PC-9 (cell line): Measurements from ENCODE around the gene FBXW7. TPM values are rescaled to one million over a fixed set of nuclear protein-coding genes. Genes with fewer than 3 reads are reported as not detected.
A peak's percentile ranks its signal among the peaks of the same experiment; 100 is the strongest.

Experiments used
- BruUV-seq: library from RNA; stranded (reverse); fragments of 400-500 nt; replicated peaks from 2 replicates; lab custom pipeline; 2021; lab: Mats Ljungman, UMichigan
- CTCF ChIA-PET: fragments of 300-600 bp; sonication (Branson Sonifier 250); formaldehyde crosslinking; loops from one replicate; lab custom pipeline; 2022; ENCODE audit warnings: antibody characterized with exemption; lab: Charles Lee
- POLR2A ChIA-PET: fragments of 300-600 bp; sonication (Branson Sonifier 250); formaldehyde crosslinking; loops from one replicate; lab custom pipeline; 2022; ENCODE audit warnings: antibody characterized with exemption; ENCODE audit not compliant: unreplicated experiment; lab: Charles Lee
- DNase-seq, 2 experiments: peaks; one replicate each; pipeline versions ENCODE4 v3.0.0 to v3.0.0-alpha.2; 2015 to 2022; ENCODE audit warnings: mixed read lengths in 1 of 2
- H2AFZ ChIP-seq: fragments of 200-600 bp; sonication (generic); 2 replicates; pipeline ENCODE4 v1.8.1; 2017; ENCODE audit warnings: antibody characterized with exemption
- H3F3A ChIP-seq: fragments of 200-600 bp; sonication (generic); 2 replicates; pipeline ENCODE4 v1.8.1; 2017; ENCODE audit warnings: antibody characterized with exemption, mild to moderate bottlenecking, low read depth; ENCODE audit not compliant: insufficient read depth
- H3K27ac ChIP-seq: fragments of 200-600 bp; sonication (generic); 2 replicates; pipeline ENCODE4 v1.6.1; 2016; ENCODE audit warnings: mixed run types
- H3K27me3 ChIP-seq: fragments of 200-600 bp; sonication (generic); 2 replicates; pipeline ENCODE4 v1.6.1; 2016; ENCODE audit warnings: low read depth, mixed run types; ENCODE audit not compliant: insufficient read depth
- H3K36me3 ChIP-seq: fragments of 200-600 bp; sonication (generic); 2 replicates; pipeline ENCODE4 v1.6.1; 2016; ENCODE audit warnings: low read depth, mixed run types
- H3K4me1 ChIP-seq: fragments of 200-600 bp; sonication (generic); replicated peaks from 2 replicates; pipeline ENCODE4 v1.6.1; 2016; ENCODE audit warnings: mixed run types; ENCODE audit not compliant: insufficient read depth
- H3K4me2 ChIP-seq: fragments of 200-600 bp; sonication (generic); 2 replicates; pipeline ENCODE4 v1.6.1; 2017; ENCODE audit warnings: mixed run types
- H3K4me3 ChIP-seq: fragments of 200-600 bp; sonication (generic); 2 replicates; pipeline ENCODE4 v1.6.1; 2016; ENCODE audit warnings: mixed run types
- H3K79me2 ChIP-seq: fragments of 200-600 bp; sonication (generic); 2 replicates; pipeline ENCODE4 v1.6.1; 2017; ENCODE audit warnings: low read depth, mixed run types
- H3K9me2 ChIP-seq: fragments of 200-600 bp; sonication (generic); 2 replicates; pipeline ENCODE4 v1.8.1; 2017; ENCODE audit warnings: mild to moderate bottlenecking; ENCODE audit not compliant: insufficient read depth
- H3K9me3 ChIP-seq: fragments of 200-600 bp; sonication (generic); 2 replicates; pipeline ENCODE4 v1.8.1; 2016; ENCODE audit warnings: low read depth; ENCODE audit not compliant: insufficient read depth
- H4K20me1 ChIP-seq: fragments of 200-600 bp; sonication (generic); 2 replicates; pipeline ENCODE4 v1.8.1; 2017; ENCODE audit not compliant: insufficient read depth
- EZH2 ChIP-seq: fragments of 200-600 bp; sonication (generic); IDR thresholded peaks from 2 replicates; pipeline ENCODE4 v1.8.0; 2017; ENCODE audit warnings: antibody characterized with exemption, low read depth
- intact Hi-C: fragments of 100-400 bp; cut with micrococcal nuclease; formaldehyde crosslinking; loops from one replicate; pipeline ENCODE4 v1.10.0; 2022; ENCODE audit not compliant: unreplicated experiment
- total RNA-seq: library from RNA; stranded (reverse); gene quantifications from 2 replicates; pipeline ENCODE4 v1.2.3, GENCODE V29; 2021
- TF ChIP-seq, protein P1 (sequence below): fragments of 200-600 bp; sonication (generic); conservative IDR thresholded peaks from 2 replicates; pipeline ENCODE4 v1.6.1; 2017; ENCODE audit warnings: mixed run types, antibody characterized with exemption, mild to moderate bottlenecking, moderate library complexity

The FBXW7 gene
- total RNA-seq, 1 experiment from 2014 or later: 30.2 TPM

DNA sequence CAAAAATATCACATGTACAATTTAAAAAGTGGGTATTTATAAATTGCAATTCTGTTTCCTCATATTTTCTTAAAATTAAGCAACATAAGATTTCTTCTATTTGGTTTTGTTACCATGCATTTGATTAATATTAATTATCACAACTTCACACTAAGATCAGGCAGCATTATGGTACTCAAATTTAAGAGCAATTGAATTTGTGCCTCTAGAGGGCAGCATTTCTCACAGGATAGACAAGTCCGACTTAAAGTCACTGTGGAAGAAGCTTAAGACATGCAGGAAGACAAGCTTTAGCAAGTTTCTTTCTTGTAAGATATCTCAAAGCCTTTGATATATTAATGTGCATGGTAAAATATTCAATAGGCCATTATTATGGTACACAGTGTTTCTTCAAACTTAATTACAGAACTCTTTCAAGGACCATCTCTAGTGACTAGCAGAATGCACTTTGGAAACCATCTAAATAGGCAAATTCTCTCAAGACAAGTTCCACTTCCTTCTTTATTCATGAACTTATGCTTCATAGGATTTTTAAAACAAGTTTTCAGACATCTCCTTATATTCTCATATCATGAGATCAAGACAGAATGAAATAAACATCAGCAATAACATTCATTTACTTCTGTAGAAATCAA is 35.0 kb downstream of the FBXW7 start:
- Histone ChIP-seq H3F3A (0 out of 2 replicates have a peak, but pooled peaks cover 6% of the 10 kb centered on the region), H3K9me2 (no peaks in the 10 kb centered on the region), H3K4me1 (no peaks in the 10 kb centered on the region), H3K4me2 (no peak overlapping the region), H3K9me3 (no peaks in the 10 kb centered on the region), H3K27ac (no peak overlapping the region), H4K20me1 (peaks cover 16% of the 10 kb centered on the region; the same call in 1 of the 2 replicates), H3K4me3 (no peak overlapping the region), H3K36me3 (no peaks in the 10 kb centered on the region), H3K27me3 (no peaks in the 10 kb centered on the region), H3K79me2 (peaks cover 56% of the 10 kb centered on the region), H2AFZ (no peak overlapping the region)
- CTCF ChIA-PET: interaction anchor here (0.6 to 1.6 kb wide), 8 partner anchors 14 to 627 kb away, joined by 3 to 7 read pairs (median 3); no protein-coding TSS in a partner anchor
- DNase-seq: peak; percentile 34 to 54
- TF ChIP-seq EZH2: no peak
- TF ChIP-seq, protein P1, sequence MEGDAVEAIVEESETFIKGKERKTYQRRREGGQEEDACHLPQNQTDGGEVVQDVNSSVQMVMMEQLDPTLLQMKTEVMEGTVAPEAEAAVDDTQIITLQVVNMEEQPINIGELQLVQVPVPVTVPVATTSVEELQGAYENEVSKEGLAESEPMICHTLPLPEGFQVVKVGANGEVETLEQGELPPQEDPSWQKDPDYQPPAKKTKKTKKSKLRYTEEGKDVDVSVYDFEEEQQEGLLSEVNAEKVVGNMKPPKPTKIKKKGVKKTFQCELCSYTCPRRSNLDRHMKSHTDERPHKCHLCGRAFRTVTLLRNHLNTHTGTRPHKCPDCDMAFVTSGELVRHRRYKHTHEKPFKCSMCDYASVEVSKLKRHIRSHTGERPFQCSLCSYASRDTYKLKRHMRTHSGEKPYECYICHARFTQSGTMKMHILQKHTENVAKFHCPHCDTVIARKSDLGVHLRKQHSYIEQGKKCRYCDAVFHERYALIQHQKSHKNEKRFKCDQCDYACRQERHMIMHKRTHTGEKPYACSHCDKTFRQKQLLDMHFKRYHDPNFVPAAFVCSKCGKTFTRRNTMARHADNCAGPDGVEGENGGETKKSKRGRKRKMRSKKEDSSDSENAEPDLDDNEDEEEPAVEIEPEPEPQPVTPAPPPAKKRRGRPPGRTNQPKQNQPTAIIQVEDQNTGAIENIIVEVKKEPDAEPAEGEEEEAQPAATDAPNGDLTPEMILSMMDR: peak; percentile 84
- intact Hi-C loops: loop anchor here (1.0 to 10.0 kb wide), 3 partner anchors 86 to 234 kb away; no protein-coding TSS in a partner anchor
- BruUV-seq: no TSS peak
- POLR2A ChIA-PET: interaction anchor here (0.7 kb wide), 1 partner anchor 279 kb away, joined by 3 read pairs; the partner anchor contains the start of genes ARFIP1 and TIGD4

DNA sequence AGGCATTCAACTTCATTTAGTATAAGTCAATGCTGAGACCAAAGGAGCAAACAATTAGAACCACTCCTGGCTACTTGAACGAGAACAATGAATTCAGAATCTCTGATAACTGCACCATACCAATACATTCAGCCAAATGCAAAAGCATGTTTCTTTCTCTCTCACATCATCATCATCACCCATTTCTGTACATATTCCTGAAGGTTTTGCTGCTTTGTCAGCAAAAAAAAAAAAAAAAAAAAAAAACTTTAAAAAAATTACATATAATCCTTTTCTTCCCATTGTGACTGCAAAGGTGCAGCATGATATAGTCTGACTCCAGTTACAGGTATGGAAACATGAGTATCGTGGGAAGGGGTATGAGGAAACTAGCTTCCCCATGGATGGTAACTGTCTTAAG is 35.6 kb downstream of the FBXW7 start:
- no peak overlapping the region for H2AFZ ChIP-seq
- BruUV-seq: no TSS peak
- H3K4me3 ChIP-seq: no peak overlapping the region
- H3K36me3 ChIP-seq: no peaks in the 10 kb centered on the region
- H3K79me2 ChIP-seq: peaks cover 61% of the 10 kb centered on the region
- DNase-seq: no peak
- H3K4me1 ChIP-seq: no peaks in the 10 kb centered on the region
- intact Hi-C loops: loop anchor here (1.0 to 10.0 kb wide), 2 partner anchors 85 to 140 kb away; no protein-coding TSS in a partner anchor
- ChIA-PET POLR2A (no interaction called here), CTCF (interaction anchor here (0.9 to 1.6 kb wide), 2 partner anchors 120 to 138 kb away, joined by 3 to 6 read pairs; no protein-coding TSS in a partner anchor)
- H4K20me1 ChIP-seq: peaks cover 16% of the 10 kb centered on the region; the same call in 1 of the 2 replicates
- no peaks in the 10 kb centered on the region for H3K27me3 ChIP-seq
- 0 out of 2 replicates have a peak, but pooled peaks cover 6% of the 10 kb centered on the region for H3F3A ChIP-seq
- no peaks in the 10 kb centered on the region for H3K9me2 ChIP-seq
- no peaks in the 10 kb centered on the region for H3K9me3 ChIP-seq
- no peak overlapping the region for H3K27ac ChIP-seq
- H3K4me2 ChIP-seq: no peak overlapping the region
- TF ChIP-seq, protein P1: no peak
- TF ChIP-seq EZH2: no peak

DNA sequence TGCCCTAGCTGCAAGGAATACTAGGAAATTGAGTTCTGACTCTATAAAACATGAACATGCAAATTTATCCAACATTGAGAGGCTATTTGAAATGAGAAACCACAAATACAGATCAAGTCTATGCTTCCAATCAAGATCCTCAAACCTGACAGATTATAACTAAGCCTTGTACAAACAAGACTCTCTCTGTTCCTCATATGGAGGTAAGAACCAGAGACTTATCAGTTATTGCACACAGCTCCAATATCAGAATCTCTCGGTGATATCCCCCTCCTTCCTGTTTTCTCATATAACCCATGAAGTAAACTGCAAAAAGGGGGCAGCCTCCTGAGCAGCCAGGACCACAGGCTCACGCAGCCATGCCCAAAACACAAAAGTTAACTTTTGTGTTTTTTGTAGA is 36.5 kb downstream of the FBXW7 start:
- H3K27ac ChIP-seq: no peak overlapping the region
- no peak overlapping the region for H3K4me3 ChIP-seq
- no peaks in the 10 kb centered on the region for H3K9me2 ChIP-seq
- DNase-seq: no peak
- no peaks in the 10 kb centered on the region for H3K36me3 ChIP-seq
- H4K20me1 ChIP-seq: peaks cover 16% of the 10 kb centered on the region; the same call in 1 of the 2 replicates
- BruUV-seq: no TSS peak
- H3K27me3 ChIP-seq: no peaks in the 10 kb centered on the region
- intact Hi-C loops: no loop called here
- TF ChIP-seq EZH2: no peak
- TF ChIP-seq, protein P1: no peak
- no peaks in the 10 kb centered on the region for H3K9me3 ChIP-seq
- peaks cover 56% of the 10 kb centered on the region for H3K79me2 ChIP-seq
- CTCF ChIA-PET: no interaction called here
- POLR2A ChIA-PET: no interaction called here
- H3K4me1 ChIP-seq: no peaks in the 10 kb centered on the region
- H3K4me2 ChIP-seq: no peak overlapping the region
- H3F3A ChIP-seq: 0 out of 2 replicates have a peak, but pooled peaks cover 6% of the 10 kb centered on the region
- no peak overlapping the region for H2AFZ ChIP-seq
